Activated CD4-positive, alpha-beta memory T cell treated with anti-CD3 and anti-CD28 coated beads for 36 hours (primary cell): Measurements from ENCODE around the gene LNP1. TPM values are rescaled to one million over a fixed set of nuclear protein-coding genes. Genes with fewer than 3 reads are reported as not detected.
A peak's percentile ranks its signal among the peaks of the same experiment; 100 is the strongest.
"Not testable (repeated sequence)": the region's sequence is repeated elsewhere in the genome, so short reads cannot be mapped to it uniquely, and the experiment has no call there.

Experiments
- CTCF ChIA-PET: fragments of 350-600 bp; sonication (Branson Sonifier 250); formaldehyde crosslinking; loops from one replicate; lab custom pipeline; 2021; ENCODE audit warnings: antibody characterized with exemption, inconsistent platforms; lab: Charles Lee
- POLR2A ChIA-PET: fragments of 350-600 bp; sonication (Branson Sonifier 250); formaldehyde crosslinking; loops from one replicate; lab custom pipeline; 2021; ENCODE audit warnings: antibody characterized with exemption; lab: Charles Lee
- DNase-seq: peaks from one replicate; pipeline ENCODE4 v3.0.0-alpha.2; 2020
- H3K27ac Mint-ChIP-seq: one replicate; pipeline ENCODE4 v1.8.0; 2021; ENCODE audit warnings: mixed read lengths
- H3K27me3 Mint-ChIP-seq: one replicate; pipeline ENCODE4 v1.8.0; 2021; ENCODE audit warnings: mixed read lengths
- H3K36me3 Mint-ChIP-seq: one replicate; pipeline ENCODE4 v1.8.0; 2021; ENCODE audit warnings: mixed read lengths
- H3K4me1 Mint-ChIP-seq: one replicate; pipeline ENCODE4 v1.8.0; 2021; ENCODE audit warnings: low read depth, mixed read lengths
- H3K4me3 Mint-ChIP-seq: one replicate; pipeline ENCODE4 v1.8.0; 2021; ENCODE audit warnings: mild to moderate bottlenecking, mixed read lengths
- H3K9me3 Mint-ChIP-seq: one replicate; pipeline ENCODE4 v1.8.0; 2021; ENCODE audit warnings: mixed read lengths
- intact Hi-C: fragments of 100-400 bp; cut with micrococcal nuclease; formaldehyde crosslinking; loops from one replicate; pipeline ENCODE4 v1.15.1; 2023
- total RNA-seq, 2 experiments: library from RNA; stranded (reverse); gene quantifications; one replicate each; pipeline ENCODE4 v1.2.3, GENCODE V29; 2021

Gene LNP1
- total RNA-seq = 1 to 10 TPM; 1.9 to 2.3 TPM

GRCh38 chr3:100400780-100401673, at the start of gene LNP1, which contains the start of gene TOMM70:
Gene LNP1, plus strand, starts transcription at chr3:100401539. Its CDS starts 28,191 bp downstream, at chr3:100429730.
Gene TOMM70, minus strand, starts transcription at chr3:100401089. Its CDS starts 140 bp downstream, at chr3:100400949.
- peak within 1 kb of the TSS; percentile 92 for H3K4me3 Mint-ChIP-seq
- DNase-seq = peak; percentile 97
- H3K27ac Mint-ChIP-seq = peak within 1 kb of the TSS; percentile 94
- POLR2A ChIA-PET = interaction anchor here (0.8 to 2.2 kb wide), 10 partner anchors 9 to 1173 kb away, joined by 3 to 17 read pairs (median 4); partner anchors contain the start of genes NIT2, PCNP, TBC1D23 and TFG
- peaks cover 11% of the 10 kb centered on the region for H3K36me3 Mint-ChIP-seq
- H3K27me3 Mint-ChIP-seq = no peaks in the 10 kb centered on the region
- H3K9me3 Mint-ChIP-seq = no peaks in the 10 kb centered on the region
- CTCF ChIA-PET = interaction anchor here (1.0 to 3.7 kb wide), 4 partner anchors 62 to 309 kb away, joined by 3 to 13 read pairs (median 9); no protein-coding TSS in a partner anchor
- peaks cover 62% of the 10 kb centered on the region for H3K4me1 Mint-ChIP-seq
- intact Hi-C loops = loop anchor here (1.0 to 10.0 kb wide), 12 partner anchors 61 to 1275 kb away; partner anchors contain the start of genes NIT2, PCNP, TBC1D23 and TFG

- H3K4me1 Mint-ChIP-seq, POLR2A ChIA-PET, H3K27ac Mint-ChIP-seq: not testable (repeated sequence)
These were observed 49.6 kb upstream of the LNP1 start for GRCh38 chr3:100351770-100352169.

GRCh38 chr3:100352296-100353231, 48.8 kb upstream of the LNP1 start:
- CTCF ChIA-PET = no interaction called here
- DNase-seq = no peak
- no peaks in the 10 kb centered on the region for H3K4me1 Mint-ChIP-seq
- no peak overlapping the region for H3K27ac Mint-ChIP-seq
- intact Hi-C loops = no loop called here
- H3K9me3 Mint-ChIP-seq = peaks cover 8% of the 10 kb centered on the region
- no peak overlapping the region for H3K4me3 Mint-ChIP-seq
- H3K27me3 Mint-ChIP-seq = no peaks in the 10 kb centered on the region
- H3K36me3 Mint-ChIP-seq = peaks cover 55% of the 10 kb centered on the region
- POLR2A ChIA-PET = no interaction called here

More at GRCh38 chr3:100351770-100352169, 49.6 kb upstream of the LNP1 start:
- H3K36me3 Mint-ChIP-seq = peaks cover 59% of the 10 kb centered on the region
- DNase-seq, H3K27me3 Mint-ChIP-seq, H3K9me3 Mint-ChIP-seq, intact Hi-C loops, CTCF ChIA-PET, H3K4me3 Mint-ChIP-seq: not testable (repeated sequence)

GRCh38 chr3:100354850-100355249, 46.5 kb upstream of the LNP1 start:
- CTCF ChIA-PET = no interaction called here
- H3K36me3 Mint-ChIP-seq = peaks cover 46% of the 10 kb centered on the region
- H3K9me3 Mint-ChIP-seq = peaks cover 8% of the 10 kb centered on the region
- H3K27me3 Mint-ChIP-seq = no peaks in the 10 kb centered on the region
- no peaks in the 10 kb centered on the region for H3K4me1 Mint-ChIP-seq
- H3K4me3 Mint-ChIP-seq = no peak overlapping the region
- POLR2A ChIA-PET = no interaction called here
- no peak for DNase-seq
- no peak overlapping the region for H3K27ac Mint-ChIP-seq
- intact Hi-C loops = no loop called here

GRCh38 chr3:100358413-100358812, 42.9 kb upstream of the LNP1 start:
- no peaks in the 10 kb centered on the region for H3K27me3 Mint-ChIP-seq
- peaks cover 36% of the 10 kb centered on the region for H3K36me3 Mint-ChIP-seq
- peaks cover 3% of the 10 kb centered on the region for H3K9me3 Mint-ChIP-seq
- no peak overlapping the region for H3K4me3 Mint-ChIP-seq
- CTCF ChIA-PET = interaction anchor here (0.6 to 1.2 kb wide), 3 partner anchors 16 to 526 kb away, joined by 3 to 6 read pairs (median 3); no protein-coding TSS in a partner anchor
- POLR2A ChIA-PET = no interaction called here
- intact Hi-C loops = no loop called here
- no peak overlapping the region for H3K27ac Mint-ChIP-seq
- H3K4me1 Mint-ChIP-seq = no peaks in the 10 kb centered on the region
- no peak for DNase-seq

GRCh38 chr3:100359035-100359434, 42.3 kb upstream of the LNP1 start:
- Mint-ChIP-seq H3K9me3 (peaks cover 3% of the 10 kb centered on the region), H3K36me3 (peaks cover 41% of the 10 kb centered on the region), H3K4me3 (no peak overlapping the region), H3K27me3 (no peaks in the 10 kb centered on the region), H3K27ac (no peak overlapping the region), H3K4me1 (no peaks in the 10 kb centered on the region)
- ChIA-PET CTCF (interaction anchor here (0.6 to 1.2 kb wide), 4 partner anchors 16 to 527 kb away, joined by 3 to 6 read pairs (median 3); no protein-coding TSS in a partner anchor), POLR2A (no interaction called here)
- intact Hi-C loops = no loop called here
- no peak for DNase-seq

GRCh38 chr3:100360757-100361496, 40.4 kb upstream of the LNP1 start:
- intact Hi-C loops = no loop called here
- ChIA-PET POLR2A (interaction anchor here (0.7 kb wide), 1 partner anchor 9 kb away, joined by 3 read pairs; no protein-coding TSS in a partner anchor), CTCF (no interaction called here)
- Mint-ChIP-seq H3K27ac (no peak overlapping the region), H3K36me3 (peaks cover 44% of the 10 kb centered on the region), H3K27me3 (no peaks in the 10 kb centered on the region), H3K4me1 (no peaks in the 10 kb centered on the region), H3K4me3 (no peak overlapping the region), H3K9me3 (peaks cover 3% of the 10 kb centered on the region)
- no peak for DNase-seq

GRCh38 chr3:100361897-100362296, 39.4 kb upstream of the LNP1 start:
- H3K27me3 Mint-ChIP-seq = no peaks in the 10 kb centered on the region
- H3K36me3 Mint-ChIP-seq = peaks cover 45% of the 10 kb centered on the region
- H3K9me3 Mint-ChIP-seq = peaks cover 3% of the 10 kb centered on the region
- no peak for DNase-seq
- no peaks in the 10 kb centered on the region for H3K4me1 Mint-ChIP-seq
- H3K27ac Mint-ChIP-seq = no peak overlapping the region
- ChIA-PET POLR2A (interaction anchor here (0.7 kb wide), 1 partner anchor 8 kb away, joined by 3 read pairs; no protein-coding TSS in a partner anchor), CTCF (no interaction called here)
- no peak overlapping the region for H3K4me3 Mint-ChIP-seq
- intact Hi-C loops = no loop called here

GRCh38 chr3:100364421-100364820, 36.9 kb upstream of the LNP1 start:
- intact Hi-C loops = no loop called here
- CTCF ChIA-PET = no interaction called here
- DNase-seq = no peak
- POLR2A ChIA-PET = no interaction called here
- Mint-ChIP-seq H3K4me1 (no peaks in the 10 kb centered on the region), H3K27me3 (no peaks in the 10 kb centered on the region), H3K4me3 (no peak overlapping the region), H3K36me3 (peaks cover 42% of the 10 kb centered on the region), H3K9me3 (peaks cover 3% of the 10 kb centered on the region), H3K27ac (no peak overlapping the region)

GRCh38 chr3:100366424-100366823, 34.9 kb upstream of the LNP1 start:
- no peaks in the 10 kb centered on the region for H3K27me3 Mint-ChIP-seq
- intact Hi-C loops = no loop called here
- POLR2A ChIA-PET = no interaction called here

GRCh38 chr3:100368441-100368840, 32.9 kb upstream of the LNP1 start:
- no peak for DNase-seq
- ChIA-PET POLR2A (no interaction called here), CTCF (no interaction called here)
- intact Hi-C loops = no loop called here
- H3K9me3 Mint-ChIP-seq = no peaks in the 10 kb centered on the region
- no peaks in the 10 kb centered on the region for H3K27me3 Mint-ChIP-seq
- no peak overlapping the region for H3K4me3 Mint-ChIP-seq
- H3K27ac Mint-ChIP-seq = no peak overlapping the region
- H3K36me3 Mint-ChIP-seq = peaks cover 30% of the 10 kb centered on the region
- H3K4me1 Mint-ChIP-seq = no peaks in the 10 kb centered on the region

More at GRCh38 chr3:100366424-100366823, 34.9 kb upstream of the LNP1 start:
- H3K27ac Mint-ChIP-seq = no peak overlapping the region
- no peak overlapping the region for H3K4me3 Mint-ChIP-seq
- peaks cover 3% of the 10 kb centered on the region for H3K9me3 Mint-ChIP-seq
- no peak for DNase-seq
- H3K36me3 Mint-ChIP-seq = peaks cover 43% of the 10 kb centered on the region
- no peaks in the 10 kb centered on the region for H3K4me1 Mint-ChIP-seq
- CTCF ChIA-PET = interaction anchor here (0.6 kb wide), 2 partner anchors 218 to 535 kb away, joined by 3 to 4 read pairs; no protein-coding TSS in a partner anchor
